Calu3 (cell line): ENCODE data around the gene GAL3ST2. TPM values are rescaled to one million over a fixed set of nuclear protein-coding genes. Genes with fewer than 3 reads are reported as not detected.
"Not testable (repeated sequence)": the region's sequence is repeated elsewhere in the genome, so short reads cannot be mapped to it uniquely, and the experiment has no call there.

ENCODE experiments used
- BruUV-seq: library from RNA; stranded (reverse); fragments of 400-500 nt; replicated peaks from 2 replicates; lab custom pipeline; 2021; lab: Mats Ljungman, UMichigan
- CTCF ChIA-PET: fragments of 300-600 bp; sonication (Branson Sonifier 250); formaldehyde crosslinking; loops from one replicate; lab custom pipeline; 2022; ENCODE audit warnings: antibody characterized with exemption; lab: Charles Lee
- DNase-seq: peaks from one replicate; pipeline ENCODE4 v3.0.0; 2022
- H3K27ac Mint-ChIP-seq: one replicate; pipeline ENCODE4 v1.8.0; 2022; ENCODE audit warnings: mixed read lengths; ENCODE audit not compliant: unreplicated experiment
- H3K27me3 Mint-ChIP-seq: one replicate; pipeline ENCODE4 v1.8.0; 2022; ENCODE audit warnings: mixed read lengths; ENCODE audit not compliant: unreplicated experiment
- H3K36me3 Mint-ChIP-seq: one replicate; pipeline ENCODE4 v1.8.0; 2022; ENCODE audit warnings: mild to moderate bottlenecking, moderate library complexity, mixed read lengths; ENCODE audit not compliant: insufficient read depth, unreplicated experiment
- H3K4me1 Mint-ChIP-seq: one replicate; pipeline ENCODE4 v1.8.0; 2022; ENCODE audit warnings: mild to moderate bottlenecking, low read depth, mixed read lengths; ENCODE audit not compliant: unreplicated experiment
- H3K4me3 Mint-ChIP-seq: one replicate; pipeline ENCODE4 v1.8.0; 2022; ENCODE audit warnings: mild to moderate bottlenecking, low read depth, moderate library complexity, mixed read lengths; ENCODE audit not compliant: unreplicated experiment
- H3K9me3 Mint-ChIP-seq: one replicate; pipeline ENCODE4 v1.8.0; 2022; ENCODE audit warnings: low read depth, mixed read lengths; ENCODE audit not compliant: unreplicated experiment
- intact Hi-C: fragments of 100-400 bp; cut with micrococcal nuclease; formaldehyde crosslinking; loops from one replicate; pipeline ENCODE4 v1.10.0; 2022; ENCODE audit not compliant: unreplicated experiment
- total RNA-seq: library from RNA; stranded (reverse); gene quantifications from 2 replicates; pipeline ENCODE4 v1.2.3, GENCODE V29; 2022
- TF ChIP-seq, protein P1 (sequence below): fragments of 200-600 bp; IDR thresholded peaks from one replicate; pipeline ENCODE4 v1.8.0; 2022; ENCODE audit warnings: antibody characterized with exemption; ENCODE audit not compliant: unreplicated experiment

GAL3ST2 gene
- total RNA-seq, 1 experiment from 2014 or later = not detected

DNA sequence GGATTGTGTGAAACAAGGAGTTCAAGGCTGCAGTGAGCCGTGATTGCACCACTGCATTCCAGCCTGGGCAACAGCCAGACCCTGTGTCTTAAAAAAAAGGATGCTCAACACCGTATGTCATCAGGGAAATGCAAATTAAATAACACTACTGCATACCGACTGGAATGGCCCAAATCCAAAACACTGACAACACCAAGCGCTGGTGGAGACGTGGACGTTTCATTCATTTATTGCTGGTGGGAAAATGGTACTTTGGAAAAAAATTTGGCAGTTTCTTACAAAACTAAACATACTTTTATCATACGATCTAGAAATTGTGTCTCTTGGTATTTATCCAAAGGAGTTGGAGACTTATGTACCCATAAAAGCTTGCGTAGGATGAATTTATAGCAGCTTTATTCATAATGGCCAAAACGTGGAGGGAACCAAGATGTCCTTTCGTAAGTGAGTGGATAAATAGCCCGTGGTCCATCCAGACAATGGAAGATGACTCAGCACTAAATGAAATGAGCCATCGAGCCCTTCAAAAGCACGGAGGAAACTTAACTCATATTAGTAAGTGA is 56.6 kb downstream of the GAL3ST2 start:
- Mint-ChIP-seq H3K36me3 (no peaks in the 10 kb centered on the region), H3K4me1 (no peaks in the 10 kb centered on the region), H3K4me3 (no peak overlapping the region), H3K27ac (no peak overlapping the region), H3K27me3 (peaks cover 66% of the 10 kb centered on the region), H3K9me3 (peaks cover 2% of the 10 kb centered on the region)
- no TSS peak for BruUV-seq
- DNase-seq = no peak
- CTCF ChIA-PET = no interaction called here
- intact Hi-C loops = no loop called here
- TF ChIP-seq, protein P1, sequence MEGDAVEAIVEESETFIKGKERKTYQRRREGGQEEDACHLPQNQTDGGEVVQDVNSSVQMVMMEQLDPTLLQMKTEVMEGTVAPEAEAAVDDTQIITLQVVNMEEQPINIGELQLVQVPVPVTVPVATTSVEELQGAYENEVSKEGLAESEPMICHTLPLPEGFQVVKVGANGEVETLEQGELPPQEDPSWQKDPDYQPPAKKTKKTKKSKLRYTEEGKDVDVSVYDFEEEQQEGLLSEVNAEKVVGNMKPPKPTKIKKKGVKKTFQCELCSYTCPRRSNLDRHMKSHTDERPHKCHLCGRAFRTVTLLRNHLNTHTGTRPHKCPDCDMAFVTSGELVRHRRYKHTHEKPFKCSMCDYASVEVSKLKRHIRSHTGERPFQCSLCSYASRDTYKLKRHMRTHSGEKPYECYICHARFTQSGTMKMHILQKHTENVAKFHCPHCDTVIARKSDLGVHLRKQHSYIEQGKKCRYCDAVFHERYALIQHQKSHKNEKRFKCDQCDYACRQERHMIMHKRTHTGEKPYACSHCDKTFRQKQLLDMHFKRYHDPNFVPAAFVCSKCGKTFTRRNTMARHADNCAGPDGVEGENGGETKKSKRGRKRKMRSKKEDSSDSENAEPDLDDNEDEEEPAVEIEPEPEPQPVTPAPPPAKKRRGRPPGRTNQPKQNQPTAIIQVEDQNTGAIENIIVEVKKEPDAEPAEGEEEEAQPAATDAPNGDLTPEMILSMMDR = no peak

DNA sequence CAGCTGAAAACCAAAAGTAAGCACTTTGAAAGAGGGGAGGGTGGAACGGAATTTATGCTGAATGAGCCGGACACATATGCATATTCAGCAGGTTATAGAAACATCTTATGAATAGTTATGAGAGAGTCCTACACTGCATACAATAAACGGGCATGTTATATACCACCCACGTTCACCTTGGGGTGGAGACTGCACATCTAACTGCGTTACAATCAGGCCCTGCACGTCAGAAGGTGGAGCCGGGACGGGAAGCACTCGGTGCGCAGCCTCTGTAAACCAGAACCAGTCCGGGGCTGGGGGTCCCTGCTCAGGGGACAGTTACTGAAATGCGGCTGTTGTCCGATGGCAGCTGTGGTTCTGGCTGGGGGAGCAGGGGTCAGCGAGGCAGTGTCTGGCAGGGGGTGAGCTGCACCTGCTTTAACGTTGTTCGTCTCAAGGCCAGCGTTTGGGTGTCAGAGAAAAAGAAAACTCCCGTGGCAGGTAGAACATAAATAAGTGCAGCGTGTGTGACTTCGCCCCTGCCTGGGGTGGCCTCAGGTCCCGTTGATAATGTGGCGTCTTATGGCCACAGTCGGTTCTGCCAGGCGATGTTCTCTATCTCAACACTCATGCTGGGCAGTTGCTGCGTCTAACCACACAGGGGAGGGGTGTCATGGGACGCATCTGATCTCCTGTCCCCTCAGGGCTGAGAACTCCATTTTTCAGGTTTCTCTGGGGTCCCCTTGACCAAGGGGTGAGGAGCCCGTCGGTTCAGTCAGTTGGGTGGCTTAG is 57.3 kb downstream of the GAL3ST2 start:
- H3K4me1 Mint-ChIP-seq, H3K27ac Mint-ChIP-seq, BruUV-seq, H3K36me3 Mint-ChIP-seq, H3K4me3 Mint-ChIP-seq, DNase-seq, CTCF ChIA-PET, H3K9me3 Mint-ChIP-seq, intact Hi-C loops: not testable (repeated sequence)
- H3K27me3 Mint-ChIP-seq = peaks cover 74% of the 10 kb centered on the region

DNA sequence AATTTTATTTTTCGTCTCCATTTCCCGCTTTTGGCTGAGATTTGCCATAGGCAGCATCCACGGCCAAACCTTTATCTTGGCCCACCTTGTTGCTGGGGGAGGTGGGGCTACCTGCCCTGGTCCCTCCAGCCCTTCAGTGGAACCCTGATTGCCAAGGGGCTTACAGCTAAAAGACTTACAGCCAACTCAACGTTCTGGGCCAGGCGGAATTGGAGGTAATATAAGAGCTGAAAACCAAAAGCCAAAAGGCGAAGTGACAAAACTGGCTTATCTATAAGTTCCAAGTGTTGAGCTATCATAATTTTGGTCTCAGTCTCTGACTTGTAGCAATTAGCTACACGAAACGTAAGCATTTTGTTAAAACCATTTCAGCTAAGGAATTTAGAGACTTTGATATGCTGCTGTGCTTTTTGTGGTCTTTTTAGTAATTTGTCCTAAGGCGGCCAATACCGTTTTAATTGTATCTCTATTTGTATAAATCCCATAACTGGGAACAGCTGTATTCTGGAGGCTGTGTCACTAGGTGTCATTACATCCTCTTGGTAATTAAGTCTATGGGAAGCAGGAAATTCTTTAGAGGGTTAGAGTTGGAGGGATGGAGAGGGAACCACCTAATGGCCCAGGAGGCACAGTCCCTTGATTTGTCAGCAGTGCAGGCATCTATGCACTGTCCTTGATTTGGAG is 58.0 kb downstream of the GAL3ST2 start:
- BruUV-seq = no TSS peak
- intact Hi-C loops = no loop called here
- Mint-ChIP-seq H3K36me3 (no peaks in the 10 kb centered on the region), H3K27ac (no peak overlapping the region), H3K4me1 (no peaks in the 10 kb centered on the region), H3K27me3 (peaks cover 81% of the 10 kb centered on the region), H3K9me3 (peaks cover 2% of the 10 kb centered on the region), H3K4me3 (no peak overlapping the region)
- TF ChIP-seq, protein P1 = no peak
- CTCF ChIA-PET = interaction anchor here (0.7 kb wide), 1 partner anchor 885 kb away, joined by 3 read pairs; no protein-coding TSS in a partner anchor
- no peak for DNase-seq

DNA sequence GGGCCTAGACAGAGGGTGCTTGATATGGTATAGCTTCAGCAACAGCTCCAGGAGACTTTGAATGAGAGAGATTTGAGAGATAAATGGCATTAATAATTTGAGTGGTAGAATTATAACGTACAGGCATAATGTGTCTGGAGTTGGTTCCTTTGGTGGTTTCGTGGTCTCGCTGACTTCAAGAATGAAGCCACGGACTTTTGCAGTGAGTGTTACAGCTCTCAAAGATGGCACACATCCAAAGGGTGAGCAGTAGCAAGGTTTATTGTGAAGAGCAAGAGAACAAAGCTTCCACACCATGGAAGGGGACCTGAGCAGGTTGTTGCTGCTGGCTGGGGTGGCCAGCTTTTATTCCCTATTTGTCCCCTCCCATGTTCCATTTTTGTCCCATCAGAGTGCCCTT is 59.0 kb downstream of the GAL3ST2 start:
- H3K4me1 Mint-ChIP-seq = no peaks in the 10 kb centered on the region
- peaks cover 2% of the 10 kb centered on the region for H3K9me3 Mint-ChIP-seq
- CTCF ChIA-PET = interaction anchor here (0.7 kb wide), 1 partner anchor 886 kb away, joined by 3 read pairs; no protein-coding TSS in a partner anchor
- H3K27ac Mint-ChIP-seq = no peak overlapping the region
- peaks cover 85% of the 10 kb centered on the region for H3K27me3 Mint-ChIP-seq
- H3K4me3 Mint-ChIP-seq = no peak overlapping the region
- BruUV-seq = no TSS peak
- intact Hi-C loops = no loop called here
- TF ChIP-seq, protein P1 = no peak
- no peaks in the 10 kb centered on the region for H3K36me3 Mint-ChIP-seq
- DNase-seq = no peak
